ENCODE measurements around the gene VAV2. TPM values are rescaled to one million over a fixed set of nuclear protein-coding genes. Genes with fewer than 3 reads are reported as not detected.

VAV2 gene
- total RNA-seq, 4 donors from 2014 or later, result 4.7 to 42.2 (median 15.8) TPM

- no peak overlapping the region for H3K27ac ChIP-seq
- H3K36me3 ChIP-seq, result no peaks in the 10 kb centered on the region
- intact Hi-C loops (cut with DNase I; ENCODE audit: low total_unique reads), result no loop called here
- H3K27me3 ChIP-seq, result no peaks in the 10 kb centered on the region
- no peaks in the 10 kb centered on the region for H3K9me3 ChIP-seq
- TF ChIP-seq POLR2A (IDR thresholded peaks at IDR 0.05), result no peak
- TF ChIP-seq, protein P1, sequence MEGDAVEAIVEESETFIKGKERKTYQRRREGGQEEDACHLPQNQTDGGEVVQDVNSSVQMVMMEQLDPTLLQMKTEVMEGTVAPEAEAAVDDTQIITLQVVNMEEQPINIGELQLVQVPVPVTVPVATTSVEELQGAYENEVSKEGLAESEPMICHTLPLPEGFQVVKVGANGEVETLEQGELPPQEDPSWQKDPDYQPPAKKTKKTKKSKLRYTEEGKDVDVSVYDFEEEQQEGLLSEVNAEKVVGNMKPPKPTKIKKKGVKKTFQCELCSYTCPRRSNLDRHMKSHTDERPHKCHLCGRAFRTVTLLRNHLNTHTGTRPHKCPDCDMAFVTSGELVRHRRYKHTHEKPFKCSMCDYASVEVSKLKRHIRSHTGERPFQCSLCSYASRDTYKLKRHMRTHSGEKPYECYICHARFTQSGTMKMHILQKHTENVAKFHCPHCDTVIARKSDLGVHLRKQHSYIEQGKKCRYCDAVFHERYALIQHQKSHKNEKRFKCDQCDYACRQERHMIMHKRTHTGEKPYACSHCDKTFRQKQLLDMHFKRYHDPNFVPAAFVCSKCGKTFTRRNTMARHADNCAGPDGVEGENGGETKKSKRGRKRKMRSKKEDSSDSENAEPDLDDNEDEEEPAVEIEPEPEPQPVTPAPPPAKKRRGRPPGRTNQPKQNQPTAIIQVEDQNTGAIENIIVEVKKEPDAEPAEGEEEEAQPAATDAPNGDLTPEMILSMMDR (IDR thresholded peaks at IDR 0.05), result no peak
- no peak for DNase-seq
- H3K4me1 ChIP-seq, result no peaks in the 10 kb centered on the region
- no peak overlapping the region for H3K4me3 ChIP-seq
Observed at GRCh38 chr9:133919253-133920115, 72.6 kb downstream of the VAV2 start.

DNA sequence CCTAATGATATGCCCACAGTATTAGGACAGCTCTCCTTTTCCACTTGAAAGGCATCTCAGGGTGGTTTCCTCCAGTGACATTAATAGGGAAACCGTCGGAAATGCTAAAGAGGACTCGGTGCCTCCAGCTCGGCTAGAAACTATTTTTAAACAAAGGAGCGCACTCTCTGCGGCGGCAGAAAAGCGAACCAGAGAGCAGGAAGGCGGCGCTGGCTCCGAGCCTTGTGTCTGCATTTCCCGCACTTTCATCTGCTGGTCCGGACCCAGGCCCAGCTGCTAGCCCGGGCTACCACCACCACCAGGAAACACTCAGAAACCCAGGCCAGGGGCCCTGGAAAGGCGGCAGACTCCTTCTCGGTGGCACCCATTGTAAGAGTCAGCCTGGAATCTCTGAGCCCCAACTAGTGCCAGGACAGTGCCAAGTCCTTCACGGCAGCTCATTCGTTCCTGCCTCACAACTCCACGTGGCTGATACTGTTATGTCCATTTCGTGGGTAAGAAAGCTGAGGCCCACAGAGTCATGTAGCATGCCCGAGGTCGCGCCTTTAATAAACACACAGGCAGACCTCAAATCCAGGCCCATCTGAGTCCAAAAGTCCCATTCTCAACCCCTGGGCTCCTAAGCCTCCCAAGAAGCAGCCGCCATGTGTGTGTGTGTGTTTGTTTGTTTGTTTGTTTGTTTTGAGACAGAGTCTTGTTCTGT, 73.9 kb downstream of the VAV2 start:
- TF ChIP-seq, protein P1 (IDR thresholded peaks at IDR 0.05), result no peak
- no peak for TF ChIP-seq POLR2A (IDR thresholded peaks at IDR 0.05)
- Histone ChIP-seq H3K36me3 (no peaks in the 10 kb centered on the region), H3K4me3 (no peak overlapping the region), H3K27ac (no peak overlapping the region), H3K9me3 (no peaks in the 10 kb centered on the region), H3K27me3 (no peaks in the 10 kb centered on the region), H3K4me1 (no peaks in the 10 kb centered on the region)
- no peak for DNase-seq
- intact Hi-C loops (cut with DNase I; ENCODE audit: low total_unique reads), result no loop called here

DNA sequence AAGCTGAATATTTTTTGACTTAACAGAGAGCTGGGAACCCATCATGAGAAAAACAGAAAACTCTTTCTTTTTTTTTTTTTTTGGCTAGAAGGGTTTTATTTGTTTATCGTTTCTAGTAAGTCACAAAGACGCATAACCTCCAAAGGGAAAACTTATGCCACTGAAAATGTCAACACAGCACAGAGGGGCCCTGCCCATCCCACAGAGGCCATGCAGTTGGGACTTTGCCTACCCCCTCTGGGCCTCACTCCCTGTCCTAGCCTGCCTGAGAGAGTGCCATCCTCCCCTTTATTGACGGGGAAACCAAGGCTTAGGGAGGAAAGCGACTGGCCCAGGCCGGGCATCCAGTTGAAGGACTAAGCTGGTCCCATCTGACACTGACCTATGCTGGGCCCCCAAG, 74.7 kb downstream of the VAV2 start:
- Histone ChIP-seq H3K36me3 (no peaks in the 10 kb centered on the region), H3K4me1 (no peaks in the 10 kb centered on the region), H3K9me3 (no peaks in the 10 kb centered on the region), H3K27ac (no peak overlapping the region), H3K4me3 (no peak overlapping the region), H3K27me3 (no peaks in the 10 kb centered on the region)
- intact Hi-C loops (cut with DNase I; ENCODE audit: low total_unique reads), result no loop called here
- no peak for DNase-seq
- TF ChIP-seq, protein P1 (IDR thresholded peaks at IDR 0.05), result no peak
- TF ChIP-seq POLR2A (IDR thresholded peaks at IDR 0.05), result no peak

GRCh38 chr9:133916159-133916541, 76.0 kb downstream of the VAV2 start:
- no peaks in the 10 kb centered on the region for H3K9me3 ChIP-seq
- TF ChIP-seq, protein P1 (IDR thresholded peaks at IDR 0.05), result no peak
- TF ChIP-seq POLR2A (IDR thresholded peaks at IDR 0.05), result no peak
- DNase-seq, result no peak
- no peaks in the 10 kb centered on the region for H3K36me3 ChIP-seq
- no peaks in the 10 kb centered on the region for H3K4me1 ChIP-seq
- no peaks in the 10 kb centered on the region for H3K27me3 ChIP-seq
- H3K4me3 ChIP-seq, result no peak overlapping the region
- intact Hi-C loops (cut with DNase I; ENCODE audit: low total_unique reads), result no loop called here
- H3K27ac ChIP-seq, result no peak overlapping the region

DNA sequence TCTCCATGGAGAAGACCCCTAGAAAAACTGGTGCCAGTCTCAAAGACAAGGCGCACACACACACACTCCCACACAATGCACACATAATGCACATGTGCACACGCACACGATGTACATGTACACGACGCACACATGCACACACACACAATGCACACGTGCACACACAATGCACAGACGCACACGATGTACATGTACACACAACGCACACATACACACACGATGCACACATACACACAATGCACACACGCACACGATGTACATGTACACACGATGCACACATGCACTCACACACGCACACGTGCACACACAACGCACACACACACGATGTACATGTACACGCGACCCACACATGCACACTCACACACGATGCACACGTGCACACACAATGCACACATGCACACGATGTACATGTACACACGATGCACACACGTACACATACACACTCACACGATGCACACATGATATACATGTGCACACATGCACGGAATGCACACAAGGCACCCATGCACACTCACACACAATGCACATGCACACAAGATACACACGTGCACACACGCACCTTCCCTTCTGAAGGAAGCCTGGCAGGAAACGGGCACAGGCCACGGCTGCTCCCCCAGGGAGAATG, 76.5 kb downstream of the VAV2 start:
- intact Hi-C loops (cut with DNase I; ENCODE audit: low total_unique reads), result no loop called here
- H3K36me3 ChIP-seq, result no peaks in the 10 kb centered on the region

More for the DNA sequence above, 76.5 kb downstream of the VAV2 start:
- H3K9me3 ChIP-seq, result no peaks in the 10 kb centered on the region
- no peak for TF ChIP-seq POLR2A (IDR thresholded peaks at IDR 0.05)
- TF ChIP-seq, protein P1 (IDR thresholded peaks at IDR 0.05), result no peak
- no peaks in the 10 kb centered on the region for H3K27me3 ChIP-seq
- no peak for DNase-seq
- no peak overlapping the region for H3K4me3 ChIP-seq
- no peak overlapping the region for H3K27ac ChIP-seq
- no peaks in the 10 kb centered on the region for H3K4me1 ChIP-seq

Measured in uterus (tissue), 4 donors.